Suppressor macrophage treated with lipopolysaccharide for 1 hour (primary cell): ENCODE results near the gene KLHDC4.
A peak's percentile ranks its signal among the peaks of the same experiment; 100 is the strongest.
"Not testable (repeated sequence)": the region's sequence is repeated elsewhere in the genome, so short reads cannot be mapped to it uniquely, and the experiment has no call there.

Source experiments
- DNase-seq, 3 donors: peaks; one replicate each; pipeline ENCODE4 v3.0.0-alpha.2; 2020 to 2022

KLHDC4 gene

DNA sequence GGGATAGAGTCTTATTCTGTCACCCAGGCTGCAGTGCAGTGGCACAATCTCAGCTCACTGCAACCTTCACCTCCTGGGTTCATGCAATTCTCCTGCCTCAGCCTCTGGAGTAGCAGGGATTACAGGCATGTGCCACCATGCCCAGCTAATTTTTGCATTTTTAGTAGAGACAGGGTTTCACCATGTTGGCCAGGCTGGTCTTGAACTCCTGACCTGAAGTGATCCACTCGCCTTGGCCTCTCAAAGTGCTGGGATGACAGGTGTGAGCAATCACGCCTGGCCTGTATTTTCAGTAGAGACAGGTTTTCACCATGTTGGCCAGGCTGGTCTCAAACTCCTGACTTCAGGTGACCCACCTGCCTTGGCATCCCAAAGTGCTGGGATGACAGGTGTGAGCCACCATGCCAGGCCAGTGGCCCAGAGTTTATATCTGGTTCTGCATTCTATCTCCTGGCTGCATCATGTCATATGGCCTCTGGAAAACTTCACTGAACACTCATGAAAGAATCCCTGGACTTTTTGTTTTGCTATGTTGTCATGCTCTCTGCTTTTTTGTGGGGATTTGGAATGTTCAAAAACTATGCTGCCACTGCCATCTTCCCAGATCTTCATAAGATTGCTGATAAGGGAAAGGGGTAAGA, 21.8 kb upstream of the KLHDC4 start:
- not testable (repeated sequence) for DNase-seq

DNA sequence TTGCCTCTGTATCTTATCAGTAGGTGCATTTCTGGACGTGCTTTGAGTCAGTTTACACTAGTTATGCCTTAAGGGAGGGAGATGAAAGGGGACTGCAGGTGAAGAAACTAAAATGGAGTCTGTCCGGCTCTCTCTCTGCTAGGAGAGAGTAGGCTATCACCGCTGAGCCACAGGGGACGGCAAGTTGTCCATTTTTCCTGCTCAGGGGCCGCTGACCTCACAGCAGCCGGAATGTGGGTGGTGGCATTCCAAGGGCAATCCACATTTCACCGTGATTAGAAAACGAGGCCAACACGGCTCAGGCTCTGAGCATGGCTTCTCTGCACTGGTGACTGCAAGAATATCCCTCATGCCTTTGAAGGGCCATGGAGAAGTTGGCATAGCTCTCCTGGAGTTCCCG, 19.0 kb upstream of the KLHDC4 start:
- no peak for DNase-seq

DNA sequence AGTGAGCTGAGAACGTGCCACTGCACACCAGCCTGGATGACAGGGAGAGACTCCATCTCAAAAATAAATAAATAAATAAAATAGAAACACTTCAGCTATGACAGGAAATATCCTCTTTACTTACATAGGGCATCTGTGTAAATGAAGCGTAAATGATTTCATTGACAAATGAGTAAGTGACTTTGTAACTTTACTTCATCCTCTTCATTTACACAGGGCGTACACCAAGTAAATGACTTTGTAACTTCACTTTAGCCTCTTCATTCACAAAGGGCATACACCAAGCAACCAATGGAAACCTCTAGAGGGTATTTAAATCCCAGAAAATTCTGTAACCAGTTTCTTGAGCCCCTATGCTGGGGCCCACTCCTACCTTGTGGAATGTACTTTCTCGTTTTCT, 16.2 kb upstream of the KLHDC4 start:
- DNase-seq = no peak

DNA sequence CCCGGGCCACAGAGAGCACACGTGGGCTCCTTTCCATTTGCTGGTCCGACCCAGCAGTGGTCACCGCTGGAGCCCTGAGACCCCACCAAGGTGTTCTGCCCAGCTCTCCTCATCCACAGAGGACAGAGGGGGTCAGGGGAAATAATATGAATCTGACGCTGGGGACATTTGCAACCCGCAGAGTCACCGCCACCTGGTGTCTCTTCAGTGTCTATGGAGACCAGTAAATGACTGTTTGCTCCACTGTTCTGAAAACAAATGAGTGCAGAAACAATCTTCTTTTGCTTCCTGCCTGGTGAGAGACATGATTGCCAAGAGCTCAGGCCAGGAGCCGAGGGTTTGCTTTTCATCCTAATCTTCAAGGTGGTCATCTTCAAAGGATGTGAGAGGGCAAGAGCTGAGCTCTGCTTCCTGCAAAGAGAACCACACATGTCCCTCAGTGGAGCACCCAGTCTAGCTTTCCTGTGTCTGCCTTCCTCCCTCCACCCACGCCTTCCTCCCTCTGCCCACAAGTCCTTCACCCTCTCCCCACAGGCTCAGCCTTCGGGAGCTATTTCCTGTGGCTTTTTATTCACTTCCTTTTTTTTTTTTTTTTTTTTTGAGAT, 14.7 kb upstream of the KLHDC4 start:
- DNase-seq = peak; percentile 94 to 95 (median 94)

DNA sequence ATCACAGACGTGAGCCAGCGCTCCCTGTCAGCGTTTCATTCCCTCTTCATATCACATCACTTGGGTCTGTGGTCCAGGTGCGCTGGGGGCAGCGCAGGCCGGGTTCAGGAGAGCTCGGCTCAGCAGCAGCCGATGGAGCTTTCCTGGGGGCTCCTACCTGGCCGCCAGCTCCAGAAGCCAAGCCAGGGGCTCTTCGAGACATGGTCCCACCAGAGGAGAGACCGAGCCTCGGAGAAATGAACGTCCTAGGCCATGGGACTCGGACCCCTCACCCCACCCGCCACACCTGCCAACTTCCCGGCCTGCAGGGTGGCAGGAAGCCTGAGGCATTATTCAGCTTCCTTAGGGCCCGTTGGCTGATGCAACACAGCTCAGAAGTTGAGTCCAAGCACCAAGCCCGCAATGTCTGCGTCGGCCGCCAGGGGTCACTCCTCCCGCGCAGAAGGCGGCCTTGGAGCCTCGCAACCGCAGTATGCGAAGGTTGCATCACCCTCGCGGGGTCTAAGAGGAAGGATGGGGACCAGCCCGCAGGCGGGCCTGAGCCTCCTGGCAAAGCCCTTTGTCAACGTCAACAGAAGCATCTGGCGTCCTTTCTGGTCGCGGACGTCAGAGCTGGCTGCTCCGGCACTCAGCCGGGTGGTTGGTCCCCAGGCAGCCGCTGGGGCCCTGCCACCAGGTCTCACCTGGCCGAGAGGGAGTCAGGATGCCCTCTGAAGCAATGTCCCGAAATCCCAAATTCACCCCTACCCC, 13.2 kb upstream of the KLHDC4 start:
- peak; percentile 97 to 98 (median 97) for DNase-seq

DNA sequence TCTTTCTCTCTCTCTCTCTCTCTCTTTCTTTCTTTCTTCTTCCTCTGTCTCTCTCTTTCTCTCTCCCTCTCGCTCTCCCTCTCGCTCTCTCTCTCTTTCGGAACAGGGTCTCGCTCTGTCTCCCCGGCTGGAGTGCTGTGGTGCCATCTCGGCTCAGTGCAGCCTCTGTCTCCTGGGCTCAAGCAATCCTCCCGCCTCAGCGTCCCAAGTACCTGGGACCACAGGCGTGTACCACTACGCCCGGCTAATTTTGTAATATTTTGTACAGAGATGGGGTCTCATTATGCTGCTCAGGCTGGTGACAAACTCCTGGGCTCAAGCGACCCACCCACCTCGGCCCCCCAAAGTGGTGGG, 12.7 kb upstream of the KLHDC4 start:
- DNase-seq = no peak

DNA sequence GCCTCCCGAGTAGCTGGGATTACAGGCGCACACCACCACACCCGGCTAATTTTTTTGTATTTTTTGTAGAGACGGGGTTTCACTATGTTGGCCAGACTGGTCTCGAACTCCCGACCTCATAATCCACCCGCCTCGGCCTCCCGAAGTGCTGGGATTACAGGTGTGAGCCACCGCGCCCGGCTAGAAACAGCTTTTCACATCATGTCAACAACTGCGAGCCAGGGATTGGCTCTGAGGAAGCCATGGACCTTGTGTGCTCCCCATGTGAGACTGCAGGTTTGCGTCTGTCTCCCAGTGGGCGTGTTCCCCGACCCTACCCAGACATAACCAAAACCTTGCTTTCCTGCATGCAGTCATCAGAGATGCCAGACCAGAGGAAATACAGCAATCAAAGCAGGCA, 8.1 kb upstream of the KLHDC4 start:
- not testable (repeated sequence) for DNase-seq

DNA sequence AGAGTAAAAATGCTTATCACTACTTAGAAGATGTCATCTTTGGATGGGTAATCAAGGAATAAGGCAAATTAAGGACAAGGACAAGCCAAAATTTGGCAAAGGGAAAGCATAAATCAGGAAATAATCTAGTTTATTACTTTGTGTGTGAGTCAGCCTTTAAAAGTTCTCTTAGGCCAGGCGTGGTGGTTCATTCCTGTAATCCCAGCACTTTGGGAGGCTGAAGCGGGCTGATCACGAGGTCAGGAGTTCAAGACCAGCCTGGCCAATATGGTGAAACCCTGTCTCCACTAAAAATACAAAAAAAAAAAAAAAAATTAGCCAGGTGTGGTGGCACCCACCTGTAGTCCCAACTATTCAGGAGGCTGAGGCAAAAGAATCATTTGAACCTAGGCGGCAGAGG, 1.7 kb upstream of the KLHDC4 start:
- not testable (repeated sequence) for DNase-seq

DNA sequence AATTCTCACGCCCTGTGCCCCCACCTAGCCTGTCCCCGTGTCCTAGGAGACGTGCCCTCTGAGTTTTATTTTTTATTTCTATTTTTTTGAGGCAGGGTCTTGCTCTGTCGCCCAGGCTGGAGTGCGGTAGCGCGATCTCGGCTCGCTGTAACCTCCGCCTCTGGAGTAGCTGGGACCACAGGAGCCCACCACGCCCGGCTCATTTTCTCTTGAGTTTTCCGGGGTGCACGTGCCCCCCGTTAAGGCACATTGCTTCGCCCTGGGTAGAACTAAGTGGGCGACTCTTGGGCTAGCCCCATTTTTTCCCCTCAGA, 655 bp upstream of the KLHDC4 start:
- peak in 2 of 3 donors; percentile 15 to 21 for DNase-seq

DNA sequence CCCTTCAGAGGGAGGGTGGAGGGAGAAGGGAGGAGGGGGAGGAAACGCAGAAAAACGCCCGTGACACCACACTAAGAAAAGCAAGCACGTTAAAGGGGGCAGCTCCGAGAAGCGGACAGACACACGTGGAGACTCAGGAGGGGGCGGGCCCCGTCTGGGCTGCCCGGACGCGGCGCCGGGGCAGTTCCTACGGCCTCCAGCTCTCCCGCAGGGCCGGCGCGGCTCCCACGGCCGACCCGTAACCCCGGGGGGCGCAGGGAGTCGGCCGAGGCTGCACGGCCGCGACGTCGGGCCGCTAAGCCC, 362 bp downstream of the KLHDC4 start:
- DNase-seq = no peak

DNA sequence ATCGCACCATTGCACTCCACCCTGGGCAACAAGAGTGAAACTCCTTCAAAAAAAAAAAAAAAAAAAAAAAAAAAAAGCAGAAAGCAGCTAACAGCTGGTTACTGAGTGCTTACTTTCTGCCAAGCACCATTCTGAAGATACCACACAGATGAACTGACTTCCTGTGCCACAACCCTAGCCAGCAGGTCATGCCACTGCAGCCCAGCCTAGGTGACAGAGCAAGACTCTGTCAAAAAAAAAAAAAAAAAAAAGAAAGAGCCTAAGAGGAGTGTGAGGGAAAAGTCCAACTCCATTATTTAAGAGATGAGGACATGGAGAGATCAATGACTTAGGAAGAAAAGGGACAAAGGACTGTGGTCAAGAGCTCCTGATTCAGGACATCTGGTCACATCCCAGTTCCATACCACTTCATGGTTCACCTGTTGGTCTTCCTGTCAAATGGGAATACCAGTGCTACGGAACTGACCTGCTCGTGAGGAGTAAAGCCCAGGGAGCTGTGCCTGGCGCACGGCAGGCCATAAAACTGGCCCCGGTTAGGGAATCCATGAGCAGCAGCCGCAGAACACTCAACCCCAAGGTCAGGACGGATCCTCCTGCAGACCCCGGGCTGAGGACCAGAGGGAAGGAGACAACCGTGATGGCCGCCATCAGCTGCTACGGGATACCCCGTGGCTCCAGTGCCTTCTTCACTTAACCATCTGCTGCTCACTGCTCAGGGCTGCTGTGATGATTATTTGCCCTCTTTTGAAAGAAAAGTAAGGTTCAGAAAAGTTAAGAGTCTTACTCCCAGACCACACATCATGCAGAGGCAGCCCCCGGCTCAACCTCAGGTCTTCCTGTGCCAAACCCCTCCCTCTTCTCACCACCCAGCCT, 950 bp downstream of the KLHDC4 start:
- DNase-seq = peak in 1 of 3 donors; percentile 2

DNA sequence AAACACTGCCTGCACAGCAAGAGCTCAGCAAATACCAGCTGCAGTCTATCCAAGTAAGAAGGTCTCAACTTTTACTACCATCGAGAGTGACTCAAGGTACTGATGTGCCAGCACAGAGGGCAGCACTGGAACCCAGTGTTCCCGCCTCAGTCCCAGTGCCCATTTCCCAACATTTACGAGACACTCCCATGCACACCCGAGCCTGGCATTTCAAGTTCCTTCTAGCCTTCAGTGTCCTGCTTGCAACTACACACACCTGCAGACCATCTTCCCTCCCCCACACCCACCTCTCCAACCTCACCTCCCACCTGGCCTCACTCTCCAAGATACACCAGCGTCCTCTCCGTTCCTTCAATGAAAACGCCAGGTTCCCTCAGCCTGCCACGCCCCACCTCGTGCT, 3.2 kb downstream of the KLHDC4 start:
- no peak for DNase-seq

DNA sequence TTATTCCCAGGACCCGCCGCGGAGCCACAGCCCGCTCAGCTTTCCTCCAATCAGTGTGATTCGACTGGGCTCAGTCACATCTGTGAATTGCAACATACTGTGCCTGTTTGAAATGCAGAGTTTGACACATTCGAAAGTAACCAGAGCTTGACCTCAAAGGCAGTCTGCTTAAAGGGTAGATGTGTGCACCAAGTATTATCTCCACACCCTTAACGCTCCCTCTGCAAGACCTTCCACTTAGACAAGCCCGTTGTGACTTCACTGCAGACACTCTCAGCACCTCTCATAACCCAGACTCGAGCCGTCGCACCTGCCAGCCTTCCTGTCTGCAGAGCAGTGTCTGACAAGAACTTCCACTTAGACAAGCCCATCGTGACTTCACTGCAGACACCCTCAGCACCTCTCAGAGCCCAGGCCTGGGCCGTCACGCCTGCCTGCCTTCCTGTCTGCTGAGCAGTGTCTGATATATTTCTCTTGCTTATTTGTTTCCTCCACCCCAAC, 3.7 kb downstream of the KLHDC4 start:
- DNase-seq = no peak

DNA sequence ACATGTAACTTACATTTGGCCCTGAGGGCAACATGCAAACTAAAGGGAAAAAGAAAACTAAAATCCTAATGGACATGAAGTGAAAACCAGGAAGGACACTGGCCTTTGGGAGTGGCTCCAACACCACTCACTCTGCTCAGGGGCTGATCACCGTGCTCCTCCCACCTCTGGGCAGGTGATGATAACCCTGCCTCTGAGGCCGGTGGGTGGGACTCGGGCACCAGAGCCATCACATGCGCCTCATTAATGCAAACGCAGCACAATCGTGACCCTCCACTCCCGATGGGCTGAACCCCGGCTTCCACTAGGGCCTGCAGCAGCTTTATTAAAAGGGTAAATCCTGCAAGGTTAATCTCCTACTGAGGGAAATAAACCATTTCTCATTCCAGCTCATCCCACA, 4.7 kb downstream of the KLHDC4 start:
- DNase-seq = no peak

DNA sequence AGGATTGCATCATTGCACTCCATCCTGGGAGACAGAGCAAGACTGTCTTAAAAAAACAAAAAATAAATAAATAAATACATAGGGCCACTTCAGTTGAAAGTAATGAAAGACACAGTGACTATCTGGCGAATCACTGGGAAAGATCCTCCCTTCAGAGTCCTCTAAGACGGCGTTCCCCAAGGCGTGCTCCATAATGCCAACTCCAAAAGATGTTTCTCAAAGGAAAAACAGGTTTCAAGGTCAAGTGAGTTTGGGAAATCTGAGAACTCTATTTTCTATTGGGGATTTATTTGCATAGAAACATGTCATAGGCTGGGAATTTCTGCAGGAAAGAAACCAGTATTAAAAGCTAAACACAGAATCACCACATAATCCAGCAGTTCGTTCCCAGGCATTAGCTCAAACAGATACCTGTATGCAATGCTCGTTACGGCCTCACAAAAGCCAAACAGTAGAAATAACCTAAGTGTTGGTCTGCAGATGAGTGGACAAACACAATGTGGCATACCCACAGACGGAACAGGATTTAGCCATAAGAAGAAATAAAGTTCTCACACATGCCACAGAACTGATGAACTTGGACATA, 7.9 kb downstream of the KLHDC4 start:
- no peak for DNase-seq

DNA sequence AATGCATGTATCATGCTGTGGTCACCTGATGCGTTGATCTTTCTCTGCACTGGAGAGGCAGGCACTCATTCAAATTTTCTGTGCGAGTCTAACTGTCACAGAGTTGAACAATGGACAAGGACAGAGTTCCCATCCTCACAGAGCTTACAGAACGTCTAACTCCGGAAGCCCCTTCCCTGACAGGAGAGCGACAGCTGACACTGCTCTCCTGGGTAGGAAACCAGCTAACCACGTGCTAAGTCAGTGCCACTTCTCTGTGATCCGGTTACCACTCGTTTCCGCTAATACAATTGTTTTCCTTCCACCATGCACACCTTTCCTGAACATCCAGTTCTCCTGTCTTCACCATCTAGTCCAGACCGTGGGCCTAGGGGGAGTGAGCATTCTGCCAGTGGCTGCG, 11.3 kb downstream of the KLHDC4 start:
- DNase-seq = no peak

DNA sequence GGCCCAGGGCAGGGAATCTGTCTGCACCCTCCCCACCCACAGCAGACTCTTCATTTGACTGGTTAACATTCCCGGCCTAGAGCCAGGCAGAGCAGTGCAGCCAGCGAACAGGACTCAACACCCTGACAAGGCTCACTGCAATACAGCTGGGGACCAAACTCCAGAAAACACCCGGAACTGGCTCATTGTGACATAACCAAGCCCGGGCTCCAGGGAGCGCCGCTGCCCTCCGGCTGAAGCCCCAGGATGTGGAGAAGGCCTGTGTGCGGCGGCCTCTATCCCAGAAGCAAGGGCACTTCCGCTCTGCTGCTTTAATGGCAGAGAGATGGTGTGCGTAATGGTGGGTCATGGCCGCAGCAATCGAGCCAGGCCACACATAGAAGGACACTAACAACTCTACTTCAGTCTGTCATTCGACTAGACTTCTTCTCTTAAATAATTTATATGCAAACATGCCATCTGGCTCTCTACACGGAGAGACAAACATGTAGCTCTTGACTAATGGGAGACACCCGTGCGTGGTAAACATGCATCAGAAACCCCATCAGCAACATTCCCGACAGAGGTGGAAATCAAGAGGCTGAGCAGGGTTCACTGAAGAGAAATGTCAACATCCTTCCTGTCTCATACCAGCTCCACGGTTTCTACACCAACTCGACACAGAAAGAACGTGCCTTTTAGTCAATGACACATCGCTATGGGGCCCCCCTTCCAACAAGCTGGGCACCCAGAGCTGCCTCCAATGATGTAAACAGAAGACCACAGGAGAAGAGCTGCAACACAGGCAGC, 18.0 kb downstream of the KLHDC4 start:
- DNase-seq = no peak

DNA sequence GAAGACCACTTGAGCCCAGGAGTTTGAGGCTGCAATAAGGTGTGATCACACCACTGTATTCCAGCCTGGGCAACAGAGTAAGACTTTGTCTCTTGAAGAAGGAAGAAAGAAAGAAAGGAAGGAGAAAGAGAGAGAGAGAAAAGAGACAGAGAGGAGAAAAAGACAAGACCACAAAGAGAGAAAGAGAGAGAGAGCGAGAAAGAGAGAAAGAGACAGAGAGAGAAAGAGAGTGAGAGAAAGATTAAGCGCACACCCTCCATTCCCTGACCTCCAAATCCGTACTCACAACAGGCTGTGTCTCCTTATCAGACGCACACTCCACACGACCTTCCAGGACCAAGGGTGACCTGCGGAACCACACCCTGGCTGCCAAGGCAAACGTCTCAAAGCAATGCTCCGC, 19.6 kb downstream of the KLHDC4 start:
- no peak for DNase-seq

DNA sequence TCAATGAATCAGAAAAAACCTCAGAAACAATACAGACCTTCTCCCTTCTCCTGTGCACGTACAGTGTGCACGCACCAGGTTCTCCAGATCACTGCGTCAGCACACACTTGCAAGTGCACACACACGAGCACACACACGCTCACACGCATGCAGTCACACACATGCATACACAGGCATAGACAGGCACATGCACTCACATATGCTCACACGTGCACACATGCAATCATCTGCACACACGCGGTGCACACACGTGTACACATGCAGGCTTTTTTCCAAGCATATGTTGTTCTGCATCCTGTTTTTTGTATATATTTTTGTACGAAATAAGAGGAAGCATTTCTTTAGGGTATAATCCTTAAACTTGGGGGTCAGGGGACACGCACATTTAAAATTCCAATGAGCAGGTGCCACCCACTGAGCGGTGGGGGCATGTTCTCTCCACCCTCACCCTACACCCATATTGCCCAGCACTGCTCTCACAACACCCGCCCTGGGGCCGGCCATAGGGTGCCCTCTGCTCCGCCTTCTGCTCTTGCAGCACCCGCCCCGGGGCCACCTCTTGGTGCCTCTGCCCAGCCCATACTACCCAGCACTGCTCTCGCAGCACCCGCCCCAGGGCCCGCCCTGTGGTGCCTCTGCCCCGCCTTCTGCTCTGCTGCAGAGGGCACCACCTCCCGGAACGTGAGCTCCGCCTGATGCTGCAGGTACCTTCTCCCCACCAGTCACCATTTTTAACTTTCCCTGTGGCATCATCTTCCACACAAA, 20.9 kb downstream of the KLHDC4 start:
- DNase-seq = no peak

DNA sequence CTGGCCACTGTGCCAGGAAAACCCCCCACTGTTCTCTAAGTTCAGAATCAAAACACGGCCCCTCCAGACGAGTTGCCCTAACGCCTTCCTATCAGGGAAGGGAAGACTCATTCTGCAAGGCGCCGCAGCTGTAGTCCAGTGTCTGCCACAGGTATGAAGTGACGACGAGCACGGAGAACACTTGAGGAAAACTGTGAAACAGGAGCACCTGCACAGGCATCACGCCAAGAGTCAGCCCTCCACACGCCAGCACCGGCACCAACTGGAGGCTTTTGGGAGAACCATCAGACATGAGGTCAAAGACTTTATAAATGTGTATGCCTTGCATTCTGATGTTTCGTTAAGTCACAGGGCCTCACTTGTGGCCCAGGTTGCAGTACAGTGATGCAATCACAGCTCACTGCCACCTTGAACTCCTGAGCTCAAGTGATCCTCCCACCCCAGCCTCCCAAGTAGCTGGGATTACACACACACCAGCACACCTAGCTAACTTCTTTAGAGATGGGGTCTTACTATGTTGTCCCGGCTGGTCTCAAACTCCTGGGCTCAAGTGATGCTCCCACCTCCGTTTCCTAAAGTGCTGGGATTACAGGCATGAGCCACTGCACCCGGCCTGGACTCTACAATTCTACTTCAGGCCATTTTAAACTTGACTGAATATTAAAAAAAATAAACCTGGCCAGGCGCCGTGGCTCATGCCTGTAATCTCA, 22.9 kb downstream of the KLHDC4 start:
- DNase-seq = no peak
